T-helper 2 cell treated with Interferon-gamma antibody and Interleukin-4, amounts not matched to agents 100 ng/mL and 5 ng/mL, for 36 hours (primary cell): ENCODE data around the gene TMEM209. TPM values are rescaled to one million over a fixed set of nuclear protein-coding genes. Genes with fewer than 3 reads are reported as not detected.
"Not testable (repeated sequence)": the region's sequence is repeated elsewhere in the genome, so short reads cannot be mapped to it uniquely, and the experiment has no call there.

Source experiments
- intact Hi-C: fragments of 100-400 bp; cut with micrococcal nuclease; formaldehyde crosslinking; loops from one replicate; pipeline ENCODE4 v1.15.1; 2023
- total RNA-seq: library from RNA; stranded (reverse); gene quantifications from 2 replicates; pipeline ENCODE4 v1.2.3, GENCODE V29; 2022

Gene TMEM209
- total RNA-seq, 1 donor from 2014 or later = 41.9 TPM

- intact Hi-C loops = no loop called here
Measured at GRCh38 chr7:130129011-130129411, 76.2 kb downstream of the TMEM209 start.

GRCh38 chr7:130127821-130128317 lies 77.3 kb downstream of the TMEM209 start:
- intact Hi-C loops = no loop called here

- intact Hi-C loops = no loop called here
Measured at GRCh38 chr7:130127404-130127803, 77.8 kb downstream of the TMEM209 start.

- intact Hi-C loops = not testable (repeated sequence)
Measured at GRCh38 chr7:130126840-130127239, 78.4 kb downstream of the TMEM209 start.

GRCh38 chr7:130124711-130125110 lies 80.5 kb downstream of the TMEM209 start:
- intact Hi-C loops = no loop called here

GRCh38 chr7:130123501-130123900 lies 81.7 kb downstream of the TMEM209 start:
- intact Hi-C loops = no loop called here

GRCh38 chr7:130118801-130119200 lies 86.4 kb downstream of the TMEM209 start:
- intact Hi-C loops = no loop called here

- intact Hi-C loops = no loop called here
Measured at GRCh38 chr7:130118294-130118693, 86.9 kb downstream of the TMEM209 start.

- intact Hi-C loops = no loop called here
Measured at GRCh38 chr7:130114776-130115175, 90.4 kb downstream of the TMEM209 start.

Other genes starting within 250 kb of the TMEM209 start
- gene ZC3HC1, start 154.0 kb downstream of the TMEM209 start, total RNA-seq = 22.6 and 24.6 TPM in 2 replicates
- 14.5 and 15.0 TPM in 2 replicates for gene KLHDC10, start 134.9 kb downstream of the TMEM209 start, total RNA-seq
- not detected in 2 replicates for gene SSMEM1, start 2.5 kb upstream of the TMEM209 start, total RNA-seq
- not detected in 2 replicates for gene CPA2, start 61.5 kb upstream of the TMEM209 start, total RNA-seq
- not detected in 2 replicates for gene CPA4, start 87.8 kb upstream of the TMEM209 start, total RNA-seq
- gene CPA5, start 139.4 kb upstream of the TMEM209 start, total RNA-seq = 1.0 and 1.7 TPM in 2 replicates
- gene CPA1, start 175.1 kb upstream of the TMEM209 start, total RNA-seq = not detected in 2 replicates
- 19.5 and 23.5 TPM in 2 replicates for gene CEP41, start 235.6 kb upstream of the TMEM209 start, total RNA-seq